ENCODE measurements around the gene CHMP3. TPM values are rescaled to one million over a fixed set of nuclear protein-coding genes. Genes with fewer than 3 reads are reported as not detected.

Gene CHMP3
- polyA plus RNA-seq, 1 of the 3 experiments (the other 2 are of a cell fraction): 75.3 TPM

DNA sequence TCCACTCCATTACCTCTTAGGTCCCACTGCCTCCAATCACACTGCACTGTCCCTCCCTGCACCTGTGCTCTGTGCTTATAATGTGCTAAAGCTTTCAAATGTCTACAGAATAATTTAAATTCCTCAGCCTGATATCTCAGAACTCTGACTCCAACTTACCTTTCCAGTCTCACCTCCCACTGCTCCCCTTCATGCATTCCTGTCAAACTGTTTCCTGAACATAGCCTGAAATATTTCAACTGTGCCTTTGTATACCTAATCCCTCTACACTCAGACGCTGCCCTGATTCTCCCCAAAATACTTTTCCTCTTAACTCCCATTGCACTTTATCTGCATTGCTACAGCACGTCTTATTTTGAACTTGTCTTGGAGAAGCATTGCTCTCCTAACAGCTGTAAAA lies 40.5 kb downstream of the CHMP3 start:
- Histone ChIP-seq H3K9me2 (no peaks in the 10 kb centered on the region), H3K4me2 (no peak overlapping the region), H3K4me3 (ENCODE audit: low read depth in 2 of 2, low read length in 1 of 2) (no peak overlapping the region), H3K27ac (ENCODE audit: low read depth in 2 of 2, low read length in 1 of 2) (no peak overlapping the region), H2AFZ (ENCODE audit: low read depth) (no peak overlapping the region), H3K27me3 (ENCODE audit: insufficient read depth) (no peaks in the 10 kb centered on the region), H3K9me3 (no peaks in the 10 kb centered on the region), H3K79me2 (ENCODE audit: insufficient read depth) (no peaks in the 10 kb centered on the region; the same call in 1 of the 2 replicates), H4K20me1 (ENCODE audit: insufficient read depth) (no peaks in the 10 kb centered on the region), H3K4me1 (ENCODE audit: control insufficient read depth in 1 of 2, insufficient read depth in 2 of 2, low read depth in 1 of 2, low read length in 1 of 2) (no peaks in the 10 kb centered on the region; a peak in 1 of 4 replicates), H3K36me3 (replicated peaks in 1 of 2; ENCODE audit: control insufficient read depth in 1 of 2, insufficient read depth in 2 of 2, low read length in 1 of 2) (peaks cover 16 to 30% of the 10 kb centered on the region in 2 experiments), H3K9ac (no peak overlapping the region), H3F3A (replicated peaks; ENCODE audit: insufficient read depth) (no peaks in the 10 kb centered on the region)
- ChIA-PET CTCF (interaction anchor here (0.6 kb wide), 1 partner anchor 64 kb away, joined by 3 read pairs; no protein-coding TSS in a partner anchor), POLR2A (no interaction called here)
- DNase-seq: no peak
- no peak for TF ChIP-seq RXRA (IDR thresholded peaks at IDR 0.05; ENCODE audit: borderline replicate concordance, low read depth)
- TF ChIP-seq TAF1 (IDR thresholded peaks at IDR 0.05; ENCODE audit: borderline replicate concordance, low read depth, low read length): no peak
- TF ChIP-seq GATA2 (CRISPR knock-in tag; IDR thresholded peaks at IDR 0.05): no peak
- no peak for TF ChIP-seq MXI1 (IDR thresholded peaks at IDR 0.05; ENCODE audit: low read depth, low read length)
- TF ChIP-seq, protein P1, sequence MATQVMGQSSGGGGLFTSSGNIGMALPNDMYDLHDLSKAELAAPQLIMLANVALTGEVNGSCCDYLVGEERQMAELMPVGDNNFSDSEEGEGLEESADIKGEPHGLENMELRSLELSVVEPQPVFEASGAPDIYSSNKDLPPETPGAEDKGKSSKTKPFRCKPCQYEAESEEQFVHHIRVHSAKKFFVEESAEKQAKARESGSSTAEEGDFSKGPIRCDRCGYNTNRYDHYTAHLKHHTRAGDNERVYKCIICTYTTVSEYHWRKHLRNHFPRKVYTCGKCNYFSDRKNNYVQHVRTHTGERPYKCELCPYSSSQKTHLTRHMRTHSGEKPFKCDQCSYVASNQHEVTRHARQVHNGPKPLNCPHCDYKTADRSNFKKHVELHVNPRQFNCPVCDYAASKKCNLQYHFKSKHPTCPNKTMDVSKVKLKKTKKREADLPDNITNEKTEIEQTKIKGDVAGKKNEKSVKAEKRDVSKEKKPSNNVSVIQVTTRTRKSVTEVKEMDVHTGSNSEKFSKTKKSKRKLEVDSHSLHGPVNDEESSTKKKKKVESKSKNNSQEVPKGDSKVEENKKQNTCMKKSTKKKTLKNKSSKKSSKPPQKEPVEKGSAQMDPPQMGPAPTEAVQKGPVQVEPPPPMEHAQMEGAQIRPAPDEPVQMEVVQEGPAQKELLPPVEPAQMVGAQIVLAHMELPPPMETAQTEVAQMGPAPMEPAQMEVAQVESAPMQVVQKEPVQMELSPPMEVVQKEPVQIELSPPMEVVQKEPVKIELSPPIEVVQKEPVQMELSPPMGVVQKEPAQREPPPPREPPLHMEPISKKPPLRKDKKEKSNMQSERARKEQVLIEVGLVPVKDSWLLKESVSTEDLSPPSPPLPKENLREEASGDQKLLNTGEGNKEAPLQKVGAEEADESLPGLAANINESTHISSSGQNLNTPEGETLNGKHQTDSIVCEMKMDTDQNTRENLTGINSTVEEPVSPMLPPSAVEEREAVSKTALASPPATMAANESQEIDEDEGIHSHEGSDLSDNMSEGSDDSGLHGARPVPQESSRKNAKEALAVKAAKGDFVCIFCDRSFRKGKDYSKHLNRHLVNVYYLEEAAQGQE (IDR thresholded peaks at IDR 0.05; ENCODE audit: low read depth, low read length): no peak
- no peak for TF ChIP-seq SIN3A (IDR thresholded peaks at IDR 0.05; ENCODE audit: borderline replicate concordance, low read depth, low read length)
- TF ChIP-seq RCOR1 (IDR thresholded peaks at IDR 0.05; ENCODE audit: low read length): no peak
- no peak for TF ChIP-seq NRF1 (IDR thresholded peaks at IDR 0.05; ENCODE audit: low read depth, low read length)
- TF ChIP-seq, protein P2, sequence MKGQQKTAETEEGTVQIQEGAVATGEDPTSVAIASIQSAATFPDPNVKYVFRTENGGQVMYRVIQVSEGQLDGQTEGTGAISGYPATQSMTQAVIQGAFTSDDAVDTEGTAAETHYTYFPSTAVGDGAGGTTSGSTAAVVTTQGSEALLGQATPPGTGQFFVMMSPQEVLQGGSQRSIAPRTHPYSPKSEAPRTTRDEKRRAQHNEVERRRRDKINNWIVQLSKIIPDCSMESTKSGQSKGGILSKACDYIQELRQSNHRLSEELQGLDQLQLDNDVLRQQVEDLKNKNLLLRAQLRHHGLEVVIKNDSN (IDR thresholded peaks at IDR 0.05; ENCODE audit: borderline replicate concordance, low read depth): no peak
- no peak for TF ChIP-seq TCF12 (IDR thresholded peaks at IDR 0.05)
- TF ChIP-seq POLR2AphosphoS5 (IDR thresholded peaks at IDR 0.05; ENCODE audit: low read depth, low read length): no peak
- TF ChIP-seq RAD21 (IDR thresholded peaks at IDR 0.05; ENCODE audit: low read length): no peak
- TF ChIP-seq NFIC (IDR thresholded peaks at IDR 0.05; ENCODE audit: borderline replicate concordance): no peak
- TF ChIP-seq, protein P3, sequence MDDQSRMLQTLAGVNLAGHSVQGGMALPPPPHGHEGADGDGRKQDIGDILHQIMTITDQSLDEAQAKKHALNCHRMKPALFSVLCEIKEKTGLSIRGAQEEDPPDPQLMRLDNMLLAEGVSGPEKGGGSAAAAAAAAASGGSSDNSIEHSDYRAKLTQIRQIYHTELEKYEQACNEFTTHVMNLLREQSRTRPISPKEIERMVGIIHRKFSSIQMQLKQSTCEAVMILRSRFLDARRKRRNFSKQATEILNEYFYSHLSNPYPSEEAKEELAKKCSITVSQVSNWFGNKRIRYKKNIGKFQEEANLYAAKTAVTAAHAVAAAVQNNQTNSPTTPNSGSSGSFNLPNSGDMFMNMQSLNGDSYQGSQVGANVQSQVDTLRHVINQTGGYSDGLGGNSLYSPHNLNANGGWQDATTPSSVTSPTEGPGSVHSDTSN (IDR thresholded peaks at IDR 0.05): no peak
- no peak for TF ChIP-seq SMC3 (IDR thresholded peaks at IDR 0.05; ENCODE audit: low read depth, low read length)
- TF ChIP-seq, protein P4, sequence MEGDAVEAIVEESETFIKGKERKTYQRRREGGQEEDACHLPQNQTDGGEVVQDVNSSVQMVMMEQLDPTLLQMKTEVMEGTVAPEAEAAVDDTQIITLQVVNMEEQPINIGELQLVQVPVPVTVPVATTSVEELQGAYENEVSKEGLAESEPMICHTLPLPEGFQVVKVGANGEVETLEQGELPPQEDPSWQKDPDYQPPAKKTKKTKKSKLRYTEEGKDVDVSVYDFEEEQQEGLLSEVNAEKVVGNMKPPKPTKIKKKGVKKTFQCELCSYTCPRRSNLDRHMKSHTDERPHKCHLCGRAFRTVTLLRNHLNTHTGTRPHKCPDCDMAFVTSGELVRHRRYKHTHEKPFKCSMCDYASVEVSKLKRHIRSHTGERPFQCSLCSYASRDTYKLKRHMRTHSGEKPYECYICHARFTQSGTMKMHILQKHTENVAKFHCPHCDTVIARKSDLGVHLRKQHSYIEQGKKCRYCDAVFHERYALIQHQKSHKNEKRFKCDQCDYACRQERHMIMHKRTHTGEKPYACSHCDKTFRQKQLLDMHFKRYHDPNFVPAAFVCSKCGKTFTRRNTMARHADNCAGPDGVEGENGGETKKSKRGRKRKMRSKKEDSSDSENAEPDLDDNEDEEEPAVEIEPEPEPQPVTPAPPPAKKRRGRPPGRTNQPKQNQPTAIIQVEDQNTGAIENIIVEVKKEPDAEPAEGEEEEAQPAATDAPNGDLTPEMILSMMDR (IDR thresholded peaks at IDR 0.05): no peak
- TF ChIP-seq ELF1 (IDR thresholded peaks at IDR 0.05): no peak
- TF ChIP-seq EZH2phosphoT487 (IDR thresholded peaks at IDR 0.05; ENCODE audit: borderline replicate concordance, low read depth): no peak
- 88% methylated on average over 2 of the region's 2 CpGs for WGBS (ENCODE audit: low lambda C conversion rate)
